Measurements from ENCODE around the gene HLA-DMA.
"Not testable (repeated sequence)": the region's sequence is repeated elsewhere in the genome, so short reads cannot be mapped to it uniquely, and the experiment has no call there.

HLA-DMA gene

DNA sequence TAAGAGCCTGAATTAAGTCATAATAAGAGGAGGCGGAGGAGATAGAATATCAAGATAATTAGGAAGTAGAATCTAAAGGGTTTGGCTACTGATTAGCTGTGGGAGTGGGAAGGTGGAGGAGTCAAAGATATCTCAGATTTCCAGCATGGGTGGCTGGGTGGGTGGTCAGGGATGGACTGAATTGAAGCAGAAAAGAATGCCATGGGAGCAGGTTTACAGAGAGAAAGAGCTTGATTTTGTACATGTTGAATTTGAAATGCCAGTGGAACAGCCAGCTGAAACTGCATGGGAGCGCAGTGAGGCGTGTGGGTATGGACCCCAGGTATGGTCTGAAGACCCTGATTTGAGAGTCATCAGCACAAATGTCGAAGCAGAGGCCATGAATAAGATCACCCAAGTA, 1.4 kb upstream of the HLA-DMA start:
- no peak for DNase-seq

GRCh38 chr6:32953775-32954174, 878 bp upstream of the HLA-DMA start:
- DNase-seq: no peak

DNA sequence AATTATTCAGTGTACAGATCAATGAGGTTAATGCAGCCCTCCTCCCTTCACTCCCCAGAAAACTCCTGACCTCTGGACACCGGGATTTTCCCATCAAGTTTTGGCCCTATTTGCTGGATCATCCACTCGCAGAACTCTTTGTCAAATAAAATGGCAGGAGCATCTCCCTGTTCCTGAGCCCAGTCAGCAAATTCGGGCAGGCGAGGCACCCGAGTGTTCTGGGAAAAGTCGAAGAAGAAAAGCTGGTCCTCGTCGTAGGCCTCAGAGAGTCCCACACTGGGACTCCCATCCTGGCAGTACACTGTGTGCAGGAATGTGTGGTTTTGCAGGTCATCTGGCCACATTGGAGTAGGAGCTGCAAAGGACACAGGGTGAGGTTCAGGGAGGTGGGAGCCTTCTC, 2.4 kb downstream of the HLA-DMA start:
- no peak for DNase-seq

GRCh38 chr6:32950010-32950409, 2.9 kb downstream of the HLA-DMA start:
- DNase-seq: no peak

DNA sequence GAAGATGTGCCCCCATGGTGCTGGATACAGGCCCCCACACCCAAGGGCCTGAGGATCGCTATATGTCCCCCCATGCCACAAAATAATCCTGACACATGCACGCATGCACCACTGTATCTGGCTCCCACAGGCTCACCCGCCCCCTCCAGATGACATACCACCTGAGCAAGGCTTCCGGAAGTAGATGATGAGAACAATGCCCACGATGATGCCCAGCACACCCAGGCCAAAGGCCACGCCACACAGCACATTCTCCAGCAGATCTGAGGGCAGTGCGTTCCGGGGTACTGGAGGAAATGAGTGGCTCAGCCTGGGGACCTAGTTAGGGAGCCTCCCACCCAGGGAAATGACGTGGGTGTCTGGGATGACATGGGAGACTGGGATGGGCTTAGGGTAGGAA, 3.8 kb downstream of the HLA-DMA start:
- DNase-seq: no peak

- DNase-seq: peak; percentile 25 to 36
Measured at GRCh38 chr6:32947552-32948465, 5.1 kb downstream of the HLA-DMA start.

DNA sequence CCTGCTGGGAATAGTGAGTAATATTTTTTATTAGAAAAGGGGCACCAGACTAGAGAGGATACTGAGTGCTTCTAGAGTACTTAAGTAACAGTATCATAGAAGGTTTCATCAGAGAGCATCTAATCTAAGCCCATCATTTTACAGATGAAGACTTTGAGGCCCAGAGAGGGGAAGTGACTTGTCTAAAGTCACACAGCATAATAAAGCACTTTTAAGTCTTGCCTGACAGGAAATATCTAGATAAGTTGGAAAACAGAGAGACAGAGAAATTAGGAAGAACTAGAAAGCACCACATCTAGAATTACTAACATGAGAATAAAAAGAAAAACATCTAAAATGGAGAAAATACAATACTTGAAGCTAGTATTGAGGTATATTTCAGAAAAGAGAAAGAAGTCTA, 6.0 kb downstream of the HLA-DMA start:
- DNase-seq: no peak

GRCh38 chr6:32945953-32946352, 6.9 kb downstream of the HLA-DMA start:
- no peak for DNase-seq

- DNase-seq: no peak
Measured at GRCh38 chr6:32945108-32945760, 7.7 kb downstream of the HLA-DMA start.

DNA sequence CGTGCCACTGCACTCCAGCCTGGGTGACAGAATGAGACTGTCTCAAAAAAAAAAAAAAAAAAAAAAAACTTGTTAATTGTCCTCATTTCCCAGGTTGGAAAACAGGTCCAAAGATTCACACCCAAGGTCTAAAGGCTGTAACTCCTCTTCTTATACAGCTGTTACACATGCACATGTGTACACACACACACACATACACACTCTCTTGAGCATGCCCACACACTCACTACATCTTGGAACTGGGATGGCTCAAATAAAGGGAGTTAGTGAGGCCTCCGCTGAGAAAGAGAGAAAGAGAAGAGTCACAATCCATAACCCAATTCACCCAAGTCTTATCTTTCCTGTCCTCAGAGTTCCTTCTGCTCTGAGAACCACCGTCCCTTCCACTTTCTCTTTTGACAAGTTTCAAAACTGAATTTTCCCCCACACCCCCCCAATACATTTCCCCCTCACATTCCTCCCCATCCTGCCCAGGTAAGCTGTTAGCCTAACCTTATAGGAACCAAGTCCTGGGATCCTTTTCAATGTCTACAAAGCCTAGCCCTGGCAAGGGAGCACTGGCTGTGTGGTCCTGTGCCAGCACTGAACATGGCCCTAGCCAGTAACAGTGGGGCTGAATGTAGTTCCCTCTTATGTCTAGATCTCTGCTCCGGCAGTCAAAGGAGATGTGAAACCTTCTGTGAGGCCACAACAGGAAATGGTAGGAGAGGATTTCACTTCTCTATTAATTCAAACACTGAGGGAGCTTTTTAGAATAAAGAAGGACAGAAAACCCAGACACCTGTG, 8.8 kb downstream of the HLA-DMA start:
- no peak for DNase-seq

- not testable (repeated sequence) for DNase-seq
Measured at GRCh38 chr6:32942555-32943123, 10.3 kb downstream of the HLA-DMA start.

- DNase-seq: no peak
Measured at GRCh38 chr6:32941214-32941768, 11.6 kb downstream of the HLA-DMA start.

DNA sequence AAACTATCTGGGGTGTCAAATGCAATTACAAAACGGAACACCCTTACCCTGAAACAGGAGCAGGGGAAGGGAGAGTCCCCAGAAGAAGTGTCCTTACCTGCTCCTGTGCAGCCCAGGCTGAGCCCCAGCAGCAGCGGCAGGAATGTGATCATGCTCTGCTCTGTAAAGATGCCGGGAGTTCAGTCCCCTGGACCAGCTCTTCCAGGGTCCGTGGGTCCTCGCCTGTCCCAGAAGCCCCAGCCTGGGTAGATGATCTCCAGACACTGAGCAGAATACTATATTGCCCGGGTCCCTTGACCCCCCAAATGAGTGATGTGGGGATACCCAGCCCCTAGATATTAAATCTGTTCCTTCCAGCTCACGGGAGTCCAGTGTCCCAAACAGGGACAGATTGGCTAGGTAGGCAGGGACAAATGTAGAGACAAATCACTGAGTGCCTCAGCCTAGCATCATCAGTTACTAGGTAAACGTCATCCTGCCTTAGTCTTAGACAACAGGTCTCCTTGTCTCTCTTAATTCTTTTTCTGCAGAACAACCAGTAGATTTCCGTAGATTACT, 12.2 kb downstream of the HLA-DMA start, which contains the start of gene HLA-DMB:
Gene HLA-DMB (minus strand): TSS at position 373 of the 558 bp plus-strand sequence. CDS start 221 bp downstream, at position 152.
- DNase-seq: peak; percentile 1 to 20

DNA sequence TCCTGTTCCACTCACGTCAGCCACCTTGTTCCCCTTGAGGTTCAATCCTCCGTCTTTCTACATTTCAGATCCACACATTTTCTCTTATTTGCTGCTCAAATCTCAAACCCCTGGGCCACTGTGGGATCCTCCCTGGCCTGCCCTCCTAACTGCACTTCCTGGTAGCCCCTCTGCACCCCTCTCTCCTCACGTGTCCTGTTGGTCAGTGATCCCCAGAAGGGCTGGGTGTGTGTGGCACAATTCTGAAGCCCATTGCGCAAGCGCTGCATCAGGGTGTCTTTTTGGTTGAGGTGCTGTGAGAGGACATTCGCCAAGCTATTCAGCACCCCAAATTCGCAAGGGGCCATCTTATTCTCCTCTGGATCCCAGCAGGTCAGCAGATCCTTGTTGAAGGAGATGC, 14.4 kb downstream of the HLA-DMA start:
- no peak for DNase-seq

- DNase-seq: no peak
Measured at GRCh38 chr6:32937230-32937633, 15.7 kb downstream of the HLA-DMA start.

GRCh38 chr6:32936239-32937152, 16.4 kb downstream of the HLA-DMA start:
- no peak for DNase-seq

DNA sequence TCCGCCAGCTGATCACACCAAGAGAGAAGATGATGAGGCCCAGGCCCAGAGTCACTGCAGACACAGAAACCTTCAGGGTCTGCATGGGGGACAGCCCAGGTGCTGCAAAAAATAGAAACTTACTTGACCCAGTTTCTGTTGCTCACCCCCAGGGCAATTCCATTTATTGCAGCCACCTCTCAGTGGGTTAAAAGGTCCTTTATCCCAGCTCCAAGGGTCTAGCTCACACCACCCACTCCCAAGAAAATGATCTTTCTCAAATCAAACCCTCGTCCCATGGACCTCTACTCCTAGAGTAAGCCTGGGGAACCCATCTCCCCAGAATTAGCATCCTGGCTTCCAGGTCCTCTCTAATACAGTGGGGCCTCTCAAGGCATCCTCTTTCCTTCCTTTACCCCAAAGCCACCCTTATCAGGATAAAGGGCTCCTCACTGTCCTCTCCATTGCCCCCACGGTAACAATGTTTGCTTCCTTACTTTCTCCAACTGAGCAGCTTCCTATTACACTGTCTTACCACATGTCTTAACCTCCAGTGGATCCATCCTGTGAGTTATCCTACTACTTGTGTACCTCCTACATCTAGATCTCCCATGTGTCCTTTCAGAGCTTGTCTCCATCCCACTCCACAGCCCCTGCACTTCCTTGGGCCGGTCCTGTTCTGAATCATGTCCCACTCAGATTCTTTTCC, 17.2 kb downstream of the HLA-DMA start:
- no peak for DNase-seq

DNA sequence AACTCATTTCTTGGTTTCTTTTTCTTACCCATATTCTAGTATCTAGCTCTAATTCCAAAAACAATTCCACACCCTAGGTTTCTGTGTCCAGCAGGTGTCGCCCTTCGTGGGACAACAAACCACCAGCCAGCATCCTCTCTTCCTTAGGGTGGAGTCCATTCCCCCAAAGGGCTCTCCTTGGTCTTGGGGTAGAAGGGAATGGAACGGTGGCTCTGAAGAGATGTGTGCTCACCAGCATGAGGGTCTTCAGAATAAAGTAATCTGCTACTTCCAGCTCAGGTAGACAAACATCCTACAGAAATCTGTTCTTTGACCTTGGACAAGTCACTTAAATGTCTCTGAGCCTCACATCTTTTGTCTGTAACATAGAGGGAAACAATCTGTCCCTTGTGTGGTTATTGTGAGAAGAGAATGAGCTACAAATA, 19.2 kb downstream of the HLA-DMA start:
- peak; percentile 47 to 53 for DNase-seq

DNA sequence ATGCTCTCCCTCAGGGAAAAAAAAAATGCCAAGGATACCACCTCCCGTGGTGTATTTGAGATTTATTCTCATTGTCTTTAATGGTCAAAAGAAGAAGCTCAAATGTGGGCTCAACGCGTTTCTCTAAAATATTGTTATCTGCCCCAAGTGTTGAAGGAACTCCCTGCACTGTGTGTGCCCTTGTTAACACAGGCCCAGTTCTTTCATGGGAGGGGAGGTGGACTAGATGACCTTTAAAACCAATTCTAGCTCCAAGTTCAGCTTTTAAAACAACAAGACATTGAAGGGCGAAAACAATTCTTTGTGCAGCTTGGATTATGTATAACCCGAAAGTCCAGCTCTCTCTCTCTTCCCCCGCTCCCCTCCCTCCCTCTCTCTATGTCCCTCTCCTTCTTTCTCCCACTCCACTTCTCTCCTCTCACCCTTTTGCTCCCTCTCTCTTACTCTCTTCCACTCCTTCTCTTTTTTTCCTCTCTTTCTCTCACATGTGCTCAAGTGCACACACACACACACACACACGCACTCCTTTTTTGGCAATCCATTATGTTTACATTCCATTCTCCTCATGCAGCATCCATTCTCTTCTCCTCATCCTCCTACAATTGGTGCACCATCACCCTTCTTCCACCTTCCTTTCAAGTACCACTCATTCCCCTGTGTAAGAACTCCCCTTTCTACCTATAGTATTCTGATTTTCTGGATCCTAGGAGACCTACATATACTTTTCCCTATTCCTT, 20.6 kb downstream of the HLA-DMA start:
- no peak for DNase-seq

DNA sequence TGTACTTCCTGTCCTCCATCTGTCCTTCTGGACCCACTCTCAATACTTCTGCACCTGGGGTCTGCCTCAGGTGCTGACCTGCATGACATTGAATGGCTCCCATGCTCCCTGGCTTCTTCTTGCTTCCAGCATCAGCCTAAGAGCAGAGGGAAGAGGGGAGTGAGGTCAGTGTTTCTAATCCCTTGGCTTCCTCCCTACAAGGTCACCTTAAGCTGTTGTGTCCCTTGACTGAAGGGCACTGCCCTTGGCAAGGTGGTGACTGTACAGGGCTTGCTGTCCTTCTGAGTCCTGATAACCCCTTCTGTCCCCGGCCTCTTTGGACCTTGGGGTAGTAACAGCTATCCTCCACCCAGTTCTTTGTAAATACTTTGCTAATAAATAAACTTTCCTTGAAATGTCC, 21.7 kb downstream of the HLA-DMA start:
- DNase-seq: no peak
